GM12878 (cell line): Measurements from ENCODE around the gene CCL23. TPM values are rescaled to one million over a fixed set of nuclear protein-coding genes. Genes with fewer than 3 reads are reported as not detected.

ENCODE experiments used
- ATAC-seq: fragments of 200-7000 bp; cut with Tn5 transposase; 3 replicates; pipeline ENCODE4 v1.9.1; 2020; ENCODE audit warnings: mild to moderate bottlenecking, moderate library complexity
- BruUV-seq: library from RNA; stranded (reverse); fragments of 400-500 nt; replicated peaks from 2 replicates; lab custom pipeline; 2021; lab: Mats Ljungman, UMichigan
- CTCF ChIA-PET: fragments of 300-600 bp; sonication (Branson Sonifier 250); formaldehyde crosslinking; extraction: SDS; loops from one replicate; lab custom pipeline; 2021; ENCODE audit warnings: inconsistent platforms; lab: Yijun Ruan, JAX
- POLR2A ChIA-PET: fragments of 350-600 bp; formaldehyde crosslinking; extraction: SDS; loops from one replicate; lab custom pipeline; 2021; ENCODE audit warnings: inconsistent platforms; lab: Charles Lee
- RAD21 ChIA-PET: fragments of 300-600 bp; sonication (Branson Sonifier 250); formaldehyde crosslinking; loops from one replicate; lab custom pipeline; 2023; ENCODE audit warnings: antibody characterized with exemption; ENCODE audit not compliant: unreplicated experiment; lab: Charles Lee
- SMC1A ChIA-PET: fragments of 300-600 bp; sonication (Branson Sonifier 250); formaldehyde crosslinking; loops from one replicate; lab custom pipeline; 2023; ENCODE audit not compliant: unreplicated experiment, uncharacterized antibody; lab: Charles Lee
- DNase-seq: peaks from one replicate; pipeline ENCODE4 v3.0.0-alpha.2; 2011; ENCODE audit warnings: low read depth, low spot score
- FAIRE-seq: peaks from 3 replicates; lab custom pipeline; 2011; peaks lifted over from hg19 to GRCh38; lab: Jason Lieb, UNC
- H2AFZ ChIP-seq: 2 replicates; pipeline ENCODE4 v1.6.0; 2011; ENCODE audit warnings: low read depth, low read length, control low read depth; ENCODE audit not compliant: control insufficient read depth
- H3K27ac ChIP-seq: 2 replicates; pipeline ENCODE4 v1.5.1; 2011; ENCODE audit warnings: control low read depth; ENCODE audit not compliant: control insufficient read depth, insufficient read depth
- H3K27me3 ChIP-seq, 2 experiments: replicated peaks in 1 of 2; 2 replicates each; pipeline versions ENCODE4 v1.6.0 to v1.6.1; 2011; ENCODE audit warnings: low read length in 1 of 2; ENCODE audit not compliant: control insufficient read depth in 2 of 2, insufficient read depth in 2 of 2
- H3K36me3 ChIP-seq, 2 experiments: 2 replicates each; pipeline ENCODE4 v1.5.1; 2011; ENCODE audit warnings: low read length in 1 of 2; ENCODE audit not compliant: control insufficient read depth in 2 of 2, insufficient read depth in 2 of 2
- H3K4me1 ChIP-seq: 2 replicates; pipeline ENCODE4 v1.6.1; 2011; ENCODE audit warnings: mild to moderate bottlenecking, low read length, moderate library complexity, mixed read lengths; ENCODE audit not compliant: control insufficient read depth, insufficient read depth
- H3K4me2 ChIP-seq: 2 replicates; pipeline ENCODE4 v1.6.0; 2011; ENCODE audit warnings: control low read depth; ENCODE audit not compliant: control insufficient read depth, insufficient read depth
- H3K4me3 ChIP-seq: fragments of 200-600 bp; sonication (generic); 2 replicates; pipeline ENCODE4 v1.5.1; 2016
- H3K79me2 ChIP-seq: 2 replicates; pipeline ENCODE4 v1.6.0; 2011; ENCODE audit warnings: low read length; ENCODE audit not compliant: control insufficient read depth, insufficient read depth
- H3K9ac ChIP-seq: 2 replicates; pipeline ENCODE4 v1.8.0; 2011; ENCODE audit warnings: low read length, control low read depth, mixed read lengths; ENCODE audit not compliant: control insufficient read depth, insufficient read depth
- H3K9me3 ChIP-seq: replicated peaks from 3 replicates; pipeline ENCODE4 v1.5.1; 2011; ENCODE audit warnings: mild to moderate bottlenecking, low read length; ENCODE audit not compliant: control insufficient read depth, insufficient read depth
- H4K20me1 ChIP-seq: 2 replicates; pipeline ENCODE4 v1.6.0; 2011; ENCODE audit not compliant: control insufficient read depth, insufficient read depth
- BHLHE40 ChIP-seq, 2 experiments: fragments of 450-650 bp in 1 of 2; IDR thresholded peaks; 2 replicates each; pipeline ENCODE4 v1.6.1; 2011 to 2017; ENCODE audit warnings: low read depth in 2 of 2, borderline replicate concordance in 1 of 2, improper control_type of control experiment in 1 of 2, low read length in 1 of 2, mild to moderate bottlenecking in 1 of 2
- BRCA1 ChIP-seq: IDR thresholded peaks from 2 replicates; pipeline ENCODE4 v1.6.1; 2011; ENCODE audit warnings: low read depth, low read length, improper control_type of control experiment
- CREM ChIP-seq: IDR thresholded peaks from 2 replicates; pipeline ENCODE4 v1.6.1; 2014; ENCODE audit warnings: antibody characterized with exemption, low read depth
- DPF2 ChIP-seq: fragments of 450-650 bp; IDR thresholded peaks from 2 replicates; pipeline ENCODE4 v1.6.1; 2017; ENCODE audit warnings: mild to moderate bottlenecking
- E2F8 ChIP-seq: fragments of 450-650 bp; IDR thresholded peaks from 2 replicates; pipeline ENCODE4 v1.6.1; 2018; ENCODE audit warnings: mild to moderate bottlenecking, low read depth, moderate library complexity; ENCODE audit not compliant: partially characterized antibody
- EED ChIP-seq: sonication (generic); IDR thresholded peaks from 2 replicates; pipeline ENCODE4 v1.6.1; 2016; ENCODE audit warnings: antibody characterized with exemption, low read depth
- GATAD2B ChIP-seq: fragments of 450-650 bp; conservative IDR thresholded peaks from 2 replicates; pipeline ENCODE4 v1.6.1; 2017; ENCODE audit warnings: low read depth, mild to moderate bottlenecking, moderate library complexity
- HSF1 ChIP-seq: fragments of 150-350 bp; IDR thresholded peaks from 2 replicates; pipeline ENCODE4 v1.6.1; 2014; ENCODE audit warnings: mild to moderate bottlenecking, low read depth, low read length
- POLR2AphosphoS5 ChIP-seq: IDR thresholded peaks from 2 replicates; pipeline ENCODE4 v1.6.1; 2011; ENCODE audit warnings: mild to moderate bottlenecking, low read length, inconsistent platforms
- RCOR1 ChIP-seq: conservative IDR thresholded peaks from 2 replicates; pipeline ENCODE4 v1.6.1; 2012; ENCODE audit warnings: low read depth, low read length, improper control_type of control experiment
- TAF1 ChIP-seq: IDR thresholded peaks from 2 replicates; pipeline ENCODE4 v1.6.1; 2011; ENCODE audit warnings: mild to moderate bottlenecking, low read depth, low read length, borderline replicate concordance
- TCF7 ChIP-seq: IDR thresholded peaks from 2 replicates; pipeline ENCODE4 v1.6.1; 2014; ENCODE audit warnings: antibody characterized with exemption, borderline replicate concordance
- ZNF207 ChIP-seq: fragments of 450-650 bp; IDR thresholded peaks from 2 replicates; pipeline ENCODE4 v1.6.1; 2014; ENCODE audit warnings: antibody characterized with exemption, mild to moderate bottlenecking, borderline replicate concordance
- ZNF687 ChIP-seq: fragments of 450-650 bp; IDR thresholded peaks from 2 replicates; pipeline ENCODE4 v1.6.1; 2017; ENCODE audit warnings: mild to moderate bottlenecking, moderate library complexity
- WGBS: methylation state at CpG from one replicate; pipeline ENCODE4 v1.1.6; 2016; ENCODE audit warnings: low lambda C conversion rate; ENCODE audit not compliant: insufficient replicate concordance, insufficient coverage; ENCODE audit errors: missing lambda C conversion rate; 5-methylcytosine and 5-hydroxymethylcytosine counted together
- in situ Hi-C: fragments of 300-500 bp; cut with MboI; formaldehyde crosslinking; loops from 9 replicates; pipeline ENCODE4 v1.14.3; 2018; ENCODE audit warnings: mixed read lengths
- intact Hi-C: fragments of 100-400 bp; cut with micrococcal nuclease; formaldehyde crosslinking; loops from one replicate; pipeline ENCODE4 v1.14.2; 2022; ENCODE audit not compliant: unreplicated experiment
- polyA plus RNA-seq, 11 experiments: library from polyadenylated mRNA; depleted of rRNA in 4 of 11; unstranded in 6 of 11; stranded (reverse) in 5 of 11; fragments of >200 nt; fragmentation: Nextera tagmentation in 4 of 11; fragmentation: Illumina TruSeq in 1 of 11; extraction: Ambion mirVana in 4 of 11; extraction: Trizol in 1 of 11; gene quantifications; 1 replicate in 1 of 11; 2 replicates in 10 of 11; pipeline versions ENCODE4 v1.2.1 to v1.2.3, GENCODE V29; 2011 to 2016; ENCODE audit warnings: inconsistent platforms in 2 of 11, missing spikeins in 2 of 11, low read depth in 1 of 11
- total RNA-seq, 4 experiments: library from RNA; depleted of rRNA in 3 of 4; stranded (reverse); fragments of >200 nt in 3 of 4; fragmentation: Illumina TruSeq in 1 of 4; extraction: Trizol in 1 of 4; gene quantifications; 2 replicates each; pipeline versions ENCODE4 v1.2.1 to v1.2.3, GENCODE V29; 2013 to 2021

The CCL23 gene
- total and polyA plus RNA-seq, 10 of the 15 experiments (the other 5 are each of a cell fraction or from before 2014, with no cell fraction given): 0.15 to 0.62 (median 0.41) TPM; not detected in 6

GRCh38 chr17:35968520-35969054 is 49.2 kb downstream of the CCL23 start (continued):
- TF ChIP-seq ZNF687 (no peak), DPF2 (no peak), POLR2AphosphoS5 (no peak)

GRCh38 chr17:35965272-35965671 is 52.5 kb downstream of the CCL23 start:
- in situ Hi-C loops: no loop called here
- no peak for FAIRE-seq
- H3K4me2 ChIP-seq: no peak overlapping the region
- CTCF ChIA-PET: interaction anchor here (1.4 to 19.0 kb wide), 4 partner anchors 17 to 518 kb away, joined by 3 to 622 read pairs (median 6); no protein-coding TSS in a partner anchor
- H3K4me1 ChIP-seq: no peaks in the 10 kb centered on the region
- no peaks in the 10 kb centered on the region for H4K20me1 ChIP-seq
- H3K27ac ChIP-seq: no peak overlapping the region
- SMC1A ChIA-PET: interaction anchor here (1.1 to 2.4 kb wide), 4 partner anchors 108 to 191 kb away, joined by 3 to 20 read pairs (median 9); no protein-coding TSS in a partner anchor
- intact Hi-C loops: no loop called here
- no peak overlapping the region for H3K9ac ChIP-seq
- whole genome bisulfite sequencing: 65% methylated on average over 7 of the region's 7 CpGs
- POLR2A ChIA-PET: no interaction called here
- RAD21 ChIA-PET: interaction anchor here (1.0 kb wide), 1 partner anchor 102 kb away, joined by 3 read pairs; no protein-coding TSS in a partner anchor
- H3K27me3 ChIP-seq: no peaks in the 10 kb centered on the region
- DNase-seq: no peak
- H3K9me3 ChIP-seq: no peaks in the 10 kb centered on the region
- no peaks in the 10 kb centered on the region for H3K36me3 ChIP-seq
- no peaks in the 10 kb centered on the region for H3K79me2 ChIP-seq
- no TSS peak for BruUV-seq
- ATAC-seq: no peak
- H3K4me3 ChIP-seq: no peak overlapping the region
- H2AFZ ChIP-seq: no peak overlapping the region
- TF ChIP-seq CREM (no peak), BRCA1 (no peak), EED (no peak), E2F8 (no peak), BHLHE40 (IDR thresholded peaks at IDR 0.05; ENCODE audit: borderline replicate concordance in 1 of 2, low read depth in 2 of 2, low read length in 1 of 2) (no peak), ZNF207 (no peak), TCF7 (no peak), HSF1 (no peak), GATAD2B (no peak), RCOR1 (no peak), TAF1 (no peak)
